HG03439 (cell line): ENCODE measurements around the gene PDE11A.

Experiments used
- ATAC-seq: cut with Tn5 transposase; IDR thresholded peaks from one replicate; pipeline ENCODE4 v1.9.1; 2021; ENCODE audit warnings: mild to moderate bottlenecking, moderate library complexity; ENCODE audit not compliant: unreplicated experiment

Gene PDE11A

DNA sequence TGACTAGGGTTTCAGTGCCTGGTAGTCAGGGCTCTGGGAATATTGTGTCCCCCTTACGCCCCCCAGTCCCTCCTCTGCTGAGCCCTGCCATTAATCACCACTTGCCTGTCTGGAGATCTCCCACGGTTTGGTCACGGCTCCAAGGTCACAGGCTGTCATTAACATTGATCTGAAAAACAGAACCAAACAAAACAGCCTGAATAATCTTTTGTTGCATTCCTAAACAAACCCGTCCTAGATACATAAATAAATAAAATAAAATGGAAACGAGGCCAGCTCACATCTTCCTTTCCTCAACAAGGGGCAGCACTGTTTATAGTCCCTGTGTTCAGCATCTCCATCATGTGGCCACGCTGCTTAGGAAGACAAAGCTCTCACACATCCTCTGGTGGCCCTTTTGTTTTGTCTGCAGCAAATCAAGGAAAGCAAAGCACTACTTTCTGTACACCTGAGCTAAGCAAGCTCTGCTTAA, 397.2 kb downstream of the PDE11A start:
- no peak for ATAC-seq

DNA sequence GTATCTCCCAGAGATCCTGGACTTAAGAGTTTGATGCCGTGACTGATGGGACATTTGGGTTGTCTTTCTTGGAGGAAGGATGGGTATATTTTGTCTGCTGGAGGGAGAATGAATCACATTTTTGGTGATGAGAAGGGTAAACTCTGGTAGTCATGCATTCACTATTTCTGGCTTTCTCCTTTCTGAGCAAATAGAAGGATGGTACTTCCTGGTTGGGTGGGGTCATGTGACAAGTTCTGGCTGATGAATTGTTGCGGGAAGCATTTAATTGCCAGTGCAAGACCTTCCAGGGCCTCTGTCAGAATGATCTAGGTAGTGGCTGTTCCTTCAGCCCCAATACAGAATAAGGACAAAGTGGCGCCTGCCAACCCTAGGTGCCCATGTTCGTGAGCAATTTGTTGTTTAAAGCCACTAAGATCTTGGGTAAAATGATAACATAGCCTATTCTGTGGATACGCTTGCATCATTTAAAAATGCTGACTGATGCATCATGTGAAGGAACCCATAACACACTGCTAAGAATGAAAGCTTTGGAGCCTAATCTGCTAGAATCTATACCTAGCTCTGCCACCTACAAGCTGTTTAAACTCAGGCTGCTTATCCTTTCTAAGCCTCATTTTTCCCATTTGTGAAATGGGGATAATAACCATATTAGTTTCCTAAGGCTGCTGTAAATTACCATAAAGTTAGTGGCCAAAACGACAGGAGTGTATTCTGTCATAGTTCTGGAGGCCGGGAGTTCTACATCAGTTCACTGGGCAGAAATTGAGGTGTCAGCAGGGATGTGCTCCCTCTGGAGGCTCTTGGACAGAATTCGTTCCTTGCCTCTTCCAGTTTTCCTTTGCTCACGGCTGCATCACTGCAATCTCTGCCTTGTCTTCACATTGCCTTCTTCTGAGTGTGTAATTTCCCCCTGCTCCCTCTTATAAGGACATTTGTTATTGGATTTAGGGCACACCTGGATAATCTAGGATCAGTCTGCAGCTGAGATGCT, 398.7 kb downstream of the PDE11A start:
- ATAC-seq = no peak

DNA sequence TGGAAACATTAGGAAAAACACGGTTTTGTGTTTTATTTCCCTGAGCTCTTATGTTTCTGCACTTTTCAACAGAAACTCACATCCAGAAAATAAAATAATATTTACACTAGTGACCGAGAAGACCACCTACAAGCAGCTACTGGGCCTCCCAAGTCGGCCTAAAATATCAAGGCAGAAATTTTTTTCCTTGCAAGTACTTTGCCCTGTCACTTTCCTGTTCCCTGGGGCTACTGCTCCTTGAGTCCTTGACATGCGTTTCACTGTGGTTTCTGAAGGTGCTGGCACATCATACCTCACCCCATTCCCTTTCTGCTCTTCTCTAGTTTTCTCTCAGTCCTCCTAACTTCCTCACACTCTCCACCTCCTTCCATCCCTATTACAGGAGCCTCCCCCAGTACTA, 400.9 kb downstream of the PDE11A start:
- ATAC-seq = no peak

DNA sequence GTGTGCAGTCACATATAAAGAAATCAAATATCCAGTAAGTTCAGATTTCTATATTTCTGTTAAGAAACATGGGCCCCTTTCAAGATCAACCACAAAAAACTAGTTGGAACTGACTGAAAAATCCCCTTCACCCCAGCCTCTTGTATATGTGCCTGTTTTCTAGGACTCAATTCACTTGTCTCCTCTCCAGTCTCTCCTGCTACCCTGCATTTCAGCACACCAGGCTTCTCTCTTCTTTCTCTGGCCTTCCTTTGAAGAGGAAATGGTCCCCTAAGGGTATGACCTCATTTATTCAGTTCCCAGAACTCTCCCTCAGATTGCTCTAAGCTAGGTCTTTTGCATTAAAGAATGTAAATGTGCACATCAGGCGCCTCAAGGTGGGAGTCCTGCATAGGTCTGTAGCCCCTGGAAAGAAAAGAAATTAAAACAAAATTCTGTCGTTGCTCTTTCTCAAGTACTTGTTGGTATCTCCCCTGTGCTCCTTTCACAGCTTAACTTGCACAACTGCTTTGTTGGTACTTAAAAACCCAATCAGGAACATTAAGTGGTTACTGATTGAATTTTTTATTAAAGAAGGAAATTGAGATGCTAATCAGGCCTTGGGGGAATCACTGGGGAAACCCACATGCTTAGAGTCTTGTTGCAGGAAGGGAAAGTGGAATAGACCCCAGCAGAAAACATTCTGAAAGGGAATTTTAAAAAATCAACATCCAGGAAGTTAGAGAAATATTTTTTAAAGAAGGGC, 401.6 kb downstream of the PDE11A start:
- ATAC-seq = no peak

DNA sequence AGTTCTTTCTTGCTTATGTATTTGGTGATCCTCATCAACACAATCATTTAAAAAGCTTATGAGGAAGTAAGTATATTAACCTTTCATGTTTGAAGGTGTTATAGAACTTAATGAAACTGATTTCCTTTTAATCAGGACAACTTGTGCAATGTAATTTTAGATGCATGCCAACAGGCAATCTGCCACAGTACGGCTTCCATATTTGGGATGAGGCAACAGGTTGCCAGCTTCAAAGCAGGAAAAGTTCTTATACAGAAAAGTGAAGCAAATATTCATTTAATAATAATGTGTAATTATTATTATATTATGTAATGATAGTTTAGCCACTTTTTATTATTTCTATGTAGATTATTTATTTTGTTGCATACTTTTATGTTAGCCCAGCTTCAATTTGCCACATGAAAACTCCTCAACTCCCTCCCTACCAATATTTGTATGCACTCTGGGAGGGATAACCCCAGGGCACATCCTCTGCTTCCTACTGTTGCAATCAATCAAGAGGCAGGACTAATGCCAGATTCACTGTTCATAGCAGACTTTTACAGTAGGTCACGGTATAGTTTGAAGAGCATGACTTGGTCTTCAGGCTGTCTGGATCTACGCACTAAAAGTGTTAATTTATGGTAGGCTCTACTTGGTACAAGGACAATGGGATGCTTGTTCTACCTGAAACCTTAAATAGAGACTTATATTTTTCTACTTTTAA, 402.8 kb downstream of the PDE11A start:
- ATAC-seq = no peak

DNA sequence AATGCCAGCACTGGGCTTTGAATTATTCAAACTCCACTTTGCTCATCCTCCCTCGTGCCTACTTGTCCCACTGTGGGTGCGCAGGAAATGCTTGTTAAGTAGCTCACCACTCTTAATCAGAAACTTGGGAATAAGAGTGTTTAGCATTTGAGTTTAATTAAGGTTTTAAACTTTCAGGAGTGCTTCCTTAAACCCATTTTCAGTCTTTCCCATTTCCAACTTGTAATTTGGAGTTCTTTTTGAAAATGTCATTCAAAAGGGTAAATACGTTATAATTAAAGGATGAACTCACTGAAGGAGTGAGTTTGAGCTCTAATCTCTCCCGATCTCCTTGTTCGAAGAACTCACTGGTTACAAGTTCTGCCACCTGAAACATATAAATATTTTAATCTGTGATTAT, 403.4 kb downstream of the PDE11A start:
- ATAC-seq = no peak

DNA sequence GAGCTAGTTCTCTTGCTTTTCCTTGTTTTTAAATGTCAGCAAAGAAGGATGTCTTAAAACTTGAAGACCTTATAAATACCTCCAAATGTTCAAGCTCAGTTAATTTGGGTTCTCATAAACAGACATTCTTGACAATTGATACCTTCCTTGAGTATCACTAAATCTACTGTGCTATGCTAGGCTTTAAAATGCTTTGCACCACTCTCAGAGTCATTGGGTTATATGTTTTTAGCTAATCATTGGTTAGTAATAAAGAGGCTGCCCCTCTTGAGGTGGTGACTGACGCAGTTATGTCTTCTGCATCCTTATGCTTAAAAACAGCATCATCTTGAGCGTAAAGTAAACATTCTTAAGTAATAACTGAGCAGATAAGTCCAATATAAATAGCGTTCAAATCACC, 404.0 kb downstream of the PDE11A start:
- no peak for ATAC-seq

DNA sequence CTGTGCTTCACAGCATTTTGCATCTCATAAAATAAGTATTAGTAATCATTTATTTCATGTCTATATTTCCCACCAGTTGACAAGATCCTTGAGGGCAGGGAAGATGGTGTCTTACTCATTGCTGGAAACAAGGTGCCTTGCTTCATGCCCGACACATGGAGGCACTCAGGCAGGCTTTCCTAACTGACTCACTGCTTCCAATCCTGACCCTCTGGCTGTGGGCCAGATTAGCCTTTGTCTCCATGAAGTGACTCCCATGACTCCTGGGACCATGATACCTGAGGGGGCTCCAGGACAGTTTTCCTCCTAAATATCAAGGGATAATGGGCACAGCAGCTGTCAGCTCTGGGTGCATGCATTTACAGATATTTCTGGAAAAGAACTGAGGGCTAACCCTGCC, 405.0 kb downstream of the PDE11A start:
- no peak for ATAC-seq

DNA sequence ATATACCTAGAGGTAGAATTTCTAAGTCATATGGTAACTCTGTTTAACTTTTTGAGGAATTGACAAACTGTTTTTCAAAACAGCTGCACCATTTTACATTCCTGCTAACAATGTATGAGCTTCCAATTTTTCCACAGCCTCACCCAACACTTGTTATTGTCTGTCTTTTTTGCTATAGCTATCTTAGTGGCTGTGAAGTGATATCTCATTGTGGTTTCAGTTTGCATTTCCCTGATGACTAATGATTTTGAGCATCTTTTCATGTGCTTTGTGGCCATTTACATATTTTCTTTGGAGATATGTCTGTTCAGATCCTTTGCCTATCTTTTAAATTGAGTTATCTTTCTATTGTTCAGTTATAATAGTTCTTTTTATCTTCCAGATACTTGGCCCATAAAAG, 406.2 kb downstream of the PDE11A start:
- no peak for ATAC-seq

DNA sequence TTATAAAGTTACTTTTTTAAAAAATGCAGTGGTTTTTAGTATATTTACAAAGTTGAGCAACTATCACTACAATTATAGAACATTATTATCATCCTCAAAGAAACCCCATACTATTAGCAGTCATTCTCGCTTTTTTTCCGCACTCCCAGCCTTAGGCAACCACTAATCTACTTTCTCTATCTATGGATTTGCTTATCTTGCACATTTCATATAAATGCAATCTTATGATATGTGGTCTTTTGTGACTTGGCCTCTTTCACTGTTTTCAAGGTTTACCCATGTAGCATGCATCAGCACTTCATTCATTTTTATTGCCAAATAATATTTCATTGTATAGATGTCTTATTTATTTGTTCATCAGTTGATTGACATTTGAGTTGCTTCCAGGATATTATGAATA, 406.6 kb downstream of the PDE11A start:
- ATAC-seq = no peak

DNA sequence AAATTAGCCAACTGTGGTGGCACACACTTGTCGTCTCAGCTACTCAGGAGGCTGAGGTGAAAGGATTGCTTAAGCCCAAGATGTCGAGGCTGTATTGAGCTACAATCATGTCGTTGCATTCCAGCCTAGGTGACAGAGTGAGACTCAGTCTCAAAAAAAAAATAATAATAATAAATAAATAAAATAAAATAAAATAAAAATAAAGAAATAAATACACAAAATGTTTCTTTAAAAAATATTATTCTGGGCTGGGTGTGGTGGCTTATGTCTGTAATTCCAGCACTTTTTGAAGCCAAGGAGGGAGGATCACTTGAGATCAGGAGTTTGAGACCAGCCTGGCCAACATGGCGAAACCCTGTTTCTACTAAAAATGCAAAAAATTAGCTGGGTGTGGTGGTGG, 407.2 kb downstream of the PDE11A start:
- no peak for ATAC-seq

DNA sequence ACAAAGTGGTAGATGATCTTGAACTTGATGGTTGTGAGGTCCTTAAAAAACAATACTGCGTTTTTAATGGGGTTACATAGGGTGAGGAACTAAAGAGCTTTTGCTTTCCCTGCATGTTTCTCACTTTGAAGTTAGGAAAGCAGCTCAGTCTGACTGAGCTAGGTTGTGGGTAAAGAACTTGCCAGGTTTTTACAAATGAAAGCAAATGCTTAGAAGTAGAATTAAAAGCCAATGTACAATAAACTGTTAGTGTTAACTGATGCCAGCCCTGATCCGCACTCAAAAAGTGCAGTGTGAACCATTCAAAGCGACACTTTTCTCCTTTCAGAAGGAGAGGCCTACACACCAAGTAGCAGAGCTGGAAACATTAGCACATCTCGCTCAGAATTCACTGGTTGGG, 409.7 kb downstream of the PDE11A start:
- no peak for ATAC-seq

DNA sequence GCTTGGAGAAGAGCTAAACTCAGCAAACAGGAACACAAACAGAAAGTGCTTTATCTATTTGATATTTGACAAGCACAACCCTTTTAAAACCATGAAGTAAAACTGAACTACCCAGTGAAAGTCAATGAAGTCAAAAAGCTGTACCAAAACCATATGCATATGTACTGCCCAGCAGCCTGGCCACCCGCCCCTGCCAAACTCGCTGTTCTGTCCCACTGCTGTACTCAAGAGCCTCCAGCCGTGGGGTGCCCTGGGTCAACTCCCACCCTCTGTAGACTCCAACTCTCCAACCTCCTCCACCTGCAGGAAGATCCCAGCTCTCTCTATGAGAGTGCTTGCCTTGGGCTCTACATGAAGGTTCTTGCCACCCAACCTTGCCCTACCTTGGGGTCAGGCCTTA, 411.8 kb downstream of the PDE11A start:
- ATAC-seq = no peak

DNA sequence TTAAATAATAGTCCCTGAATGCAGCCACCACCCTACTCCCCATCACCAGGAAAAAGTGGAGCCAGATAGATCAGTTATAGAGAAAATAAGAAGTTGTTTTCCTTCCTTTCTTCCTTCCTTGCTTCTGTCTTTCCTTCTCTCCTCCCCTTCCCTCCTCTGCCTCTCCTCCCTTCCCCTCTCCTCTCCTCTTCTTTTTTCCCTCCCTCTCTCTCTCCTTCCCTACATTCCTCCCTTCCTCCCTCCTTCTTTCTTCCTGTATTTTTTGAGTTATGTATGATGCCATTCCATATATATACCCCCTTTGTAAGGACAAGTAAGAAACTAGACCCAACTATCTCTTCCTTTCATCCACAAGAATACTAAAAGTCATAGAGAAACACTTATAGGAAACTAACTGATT, 414.3 kb downstream of the PDE11A start:
- ATAC-seq = no peak

DNA sequence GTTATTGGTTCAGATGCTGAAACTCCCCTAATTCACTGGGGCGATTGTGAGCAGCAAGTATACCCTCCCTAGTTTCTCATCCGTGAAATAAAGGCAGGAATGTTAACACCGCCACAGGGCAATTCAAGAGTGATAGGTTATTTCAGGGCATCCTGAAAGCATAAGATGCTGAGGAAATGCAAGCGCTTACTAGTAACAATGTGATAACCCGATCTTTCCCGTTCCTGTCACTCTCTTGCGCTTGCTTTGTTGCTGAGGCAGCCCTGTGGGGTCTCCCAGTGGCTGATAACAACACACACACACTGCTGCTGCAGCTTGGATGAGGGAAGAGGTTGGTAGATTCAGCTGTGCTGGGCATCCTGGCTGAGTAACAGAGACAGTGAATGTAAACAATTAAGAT, 420.7 kb downstream of the PDE11A start:
- no peak for ATAC-seq

DNA sequence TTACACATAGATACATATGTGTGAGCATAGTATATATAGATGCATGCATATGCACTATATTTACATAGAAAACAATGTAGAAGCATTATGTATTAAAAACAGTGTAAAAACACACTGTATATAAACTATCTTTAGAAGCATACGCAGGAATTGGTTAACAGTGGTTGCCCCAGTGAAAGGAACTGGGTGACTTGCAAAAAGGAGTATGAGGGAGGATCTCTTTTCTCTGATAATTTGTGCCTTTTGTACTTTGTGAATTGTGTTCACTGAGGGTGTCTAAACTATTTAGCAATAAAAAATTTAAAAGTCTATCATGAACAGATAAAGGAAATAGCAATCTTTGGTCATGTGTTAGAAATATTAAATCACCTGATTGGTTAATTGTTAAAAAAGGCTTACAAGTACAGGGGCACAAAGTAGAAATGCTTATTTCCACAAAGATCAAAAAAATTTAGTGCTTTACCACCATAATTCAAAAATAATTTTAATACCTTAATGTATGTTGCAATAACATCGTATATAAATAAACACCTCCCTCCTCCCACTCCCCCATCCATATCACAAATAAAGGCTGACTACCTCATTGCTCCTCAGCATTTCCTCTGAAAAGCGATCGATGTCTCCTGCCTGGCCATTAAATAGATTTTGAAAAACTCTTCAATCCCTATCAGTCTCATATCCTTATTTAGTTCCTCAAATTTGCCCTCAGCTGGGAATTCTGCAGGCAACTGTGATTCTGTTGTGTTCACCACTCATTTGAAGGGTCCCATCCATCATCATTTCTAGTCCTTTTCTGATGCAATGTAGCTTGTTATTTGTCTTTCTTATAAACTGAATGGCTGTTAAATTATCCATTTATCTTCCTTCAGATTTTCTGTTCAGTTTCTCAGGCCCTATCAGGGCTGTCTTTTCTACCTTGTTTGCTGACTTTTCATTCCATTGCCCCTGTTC, 422.7 kb downstream of the PDE11A start:
- no peak for ATAC-seq

DNA sequence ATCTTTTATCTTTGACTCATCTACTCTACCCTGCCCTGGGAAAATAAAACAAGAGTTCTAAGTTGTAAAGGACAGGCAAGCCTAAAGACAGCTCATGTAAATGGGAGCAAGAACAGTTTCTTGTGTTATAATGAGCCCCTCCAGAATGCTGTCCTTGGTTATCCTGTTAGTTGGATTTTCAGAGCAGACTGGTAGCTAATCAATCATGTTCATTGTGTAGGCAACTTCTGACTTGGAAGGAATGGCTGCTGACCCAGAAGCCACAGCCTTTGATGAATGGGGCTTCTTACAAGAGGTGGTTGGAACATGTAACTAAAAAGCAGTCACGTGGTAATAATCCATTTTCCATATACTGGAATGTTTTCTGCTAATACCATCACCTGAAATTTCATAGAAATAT, 425.8 kb downstream of the PDE11A start:
- no peak for ATAC-seq

DNA sequence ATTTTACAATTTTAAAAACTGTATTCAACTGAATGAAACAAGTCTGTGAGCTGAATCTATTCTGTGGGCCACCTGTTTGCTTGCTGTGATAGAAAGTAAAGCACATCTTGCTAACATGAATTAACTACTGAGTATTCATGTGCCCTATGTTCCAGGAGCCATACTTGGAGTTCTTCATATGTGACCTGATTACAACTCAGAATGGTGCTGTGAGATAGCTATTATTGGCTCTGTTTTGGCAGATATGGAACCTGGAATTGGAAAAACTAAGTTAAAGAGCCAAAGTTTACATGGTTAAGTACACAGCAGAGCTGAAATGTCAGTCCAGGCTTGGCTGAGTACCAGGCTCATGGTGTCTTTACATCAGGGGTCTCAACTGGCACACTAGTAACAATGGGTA, 426.3 kb downstream of the PDE11A start:
- no peak for ATAC-seq

DNA sequence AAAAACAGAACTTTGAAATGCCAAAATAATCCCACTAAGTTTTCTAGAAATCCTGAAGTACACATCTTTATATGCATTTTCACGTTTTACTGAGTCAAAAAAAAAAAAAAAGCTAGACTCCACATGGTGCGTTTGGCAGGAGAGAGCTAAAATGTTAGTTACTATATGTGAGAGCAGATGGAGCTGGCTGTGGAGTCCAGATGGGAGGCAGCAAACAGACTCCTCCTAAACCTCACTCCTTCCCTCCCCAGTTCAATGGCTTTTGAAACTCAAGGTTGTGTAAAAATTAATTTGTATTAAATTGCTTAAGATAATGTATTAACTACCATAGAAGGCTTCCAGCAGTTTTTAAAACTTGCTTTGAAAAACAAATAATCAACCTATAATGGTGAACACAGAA, 431.2 kb downstream of the PDE11A start:
- no peak for ATAC-seq

DNA sequence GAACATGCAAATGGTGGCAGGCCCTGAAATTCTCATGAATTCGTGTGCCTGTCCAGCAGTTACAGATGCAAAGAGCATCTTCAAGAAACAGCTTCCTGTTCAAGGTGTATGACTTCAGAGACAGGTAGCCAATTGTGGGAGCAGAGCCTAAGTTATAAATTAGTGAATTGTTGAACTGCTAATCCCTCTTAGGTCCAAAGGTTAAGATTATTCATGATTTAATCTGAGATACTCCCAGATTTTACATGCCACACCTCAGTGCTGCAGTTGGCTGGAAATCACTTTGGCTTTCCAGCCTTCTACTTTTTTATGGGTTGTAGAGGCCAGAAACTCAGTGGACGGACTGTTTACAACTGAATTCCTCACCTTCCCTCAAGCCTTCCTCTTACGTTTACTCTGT, 432.2 kb downstream of the PDE11A start:
- no peak for ATAC-seq
